PC-3 (cell line): ENCODE measurements around the gene SAMD11. TPM values are rescaled to one million over a fixed set of nuclear protein-coding genes. Genes with fewer than 3 reads are reported as not detected.

Experiments
- ATAC-seq: fragments of 200-7000 bp; cut with Tn5 transposase; 2 replicates; pipeline ENCODE4 v1.9.1; 2020; ENCODE audit warnings: mild to moderate bottlenecking, moderate library complexity
- BruUV-seq: library from RNA; stranded (reverse); fragments of 400-500 nt; replicated peaks from 2 replicates; lab custom pipeline; 2021; lab: Mats Ljungman, UMichigan
- CTCF ChIA-PET: fragments of 300-600 bp; sonication (Branson Sonifier 250); formaldehyde crosslinking; loops from one replicate; lab custom pipeline; 2022; ENCODE audit warnings: antibody characterized with exemption; lab: Charles Lee
- POLR2A ChIA-PET: fragments of 300-600 bp; sonication (Branson Sonifier 250); formaldehyde crosslinking; loops from one replicate; lab custom pipeline; 2022; ENCODE audit warnings: antibody characterized with exemption; ENCODE audit not compliant: unreplicated experiment; lab: Charles Lee
- DNase-seq: peaks from one replicate; pipeline ENCODE4 v3.0.0-alpha.2; 2015
- H2AFZ ChIP-seq: fragments of 300-600 bp; sonication (generic); 2 replicates; pipeline ENCODE4 v1.6.0; 2016; ENCODE audit warnings: antibody characterized with exemption, low read length
- H3F3A ChIP-seq: fragments of 300-600 bp; sonication (generic); one replicate; pipeline ENCODE4 v1.6.0; 2017; ENCODE audit warnings: antibody characterized with exemption, low read length, control low read depth, mild to moderate bottlenecking; ENCODE audit not compliant: unreplicated experiment
- H3K27ac ChIP-seq: fragments of 300-600 bp; sonication (generic); 2 replicates; pipeline ENCODE4 v1.5.1; 2016; ENCODE audit warnings: mild to moderate bottlenecking, low read length
- H3K27me3 ChIP-seq: fragments of 300-600 bp; sonication (generic); 2 replicates; pipeline ENCODE4 v1.6.1; 2016; ENCODE audit warnings: low read length, mixed read lengths
- H3K36me3 ChIP-seq: fragments of 300-600 bp; sonication (generic); 2 replicates; pipeline ENCODE4 v1.6.1; 2016; ENCODE audit warnings: low read depth, mixed run types, low read length, mixed read lengths
- H3K4me1 ChIP-seq: fragments of 300-600 bp; sonication (generic); 2 replicates; pipeline ENCODE4 v1.5.1; 2016; ENCODE audit warnings: low read length; ENCODE audit not compliant: insufficient read depth
- H3K4me2 ChIP-seq: fragments of 300-600 bp; sonication (generic); 2 replicates; pipeline ENCODE4 v1.6.0; 2016; ENCODE audit warnings: low read length
- H3K4me3 ChIP-seq: fragments of 300-600 bp; sonication (generic); 2 replicates; pipeline ENCODE4 v1.5.1; 2016; ENCODE audit warnings: mild to moderate bottlenecking, low read length, mixed read lengths
- H3K79me2 ChIP-seq: fragments of 300-600 bp; sonication (generic); 2 replicates; pipeline ENCODE4 v1.6.1; 2017; ENCODE audit warnings: low read length, mixed read lengths
- H3K9ac ChIP-seq: fragments of 300-600 bp; sonication (generic); 2 replicates; pipeline ENCODE4 v1.6.0; 2016; ENCODE audit warnings: mild to moderate bottlenecking, low read length
- H3K9me2 ChIP-seq: fragments of 300-600 bp; sonication (generic); replicated peaks from 2 replicates; pipeline ENCODE4 v1.6.1; 2016; ENCODE audit warnings: mixed run types, low read length, mixed read lengths
- H3K9me3 ChIP-seq: fragments of 300-600 bp; sonication (generic); 2 replicates; pipeline ENCODE4 v1.6.1; 2016; ENCODE audit warnings: low read length, mixed read lengths
- H4K20me1 ChIP-seq: fragments of 300-600 bp; sonication (generic); 2 replicates; pipeline ENCODE4 v1.6.1; 2016; ENCODE audit warnings: low read length, mixed read lengths
- CTCF ChIP-seq: fragments of 300-600 bp; sonication (generic); conservative IDR thresholded peaks from 2 replicates; pipeline ENCODE4 v1.5.1; 2017; ENCODE audit warnings: antibody characterized with exemption, low read depth, mild to moderate bottlenecking, low read length
- EZH2 ChIP-seq: fragments of 300-600 bp; sonication (generic); IDR thresholded peaks from one replicate; pipeline ENCODE4 v1.6.1; 2017; ENCODE audit warnings: antibody characterized with exemption, mild to moderate bottlenecking, low read length; ENCODE audit not compliant: unreplicated experiment
- EZH2phosphoT487 ChIP-seq: fragments of 300-600 bp; sonication (generic); IDR thresholded peaks from 2 replicates; pipeline ENCODE4 v1.6.1; 2018; ENCODE audit warnings: mild to moderate bottlenecking, antibody characterized with exemption, low read length, borderline replicate concordance
- intact Hi-C: fragments of 100-400 bp; cut with micrococcal nuclease; formaldehyde crosslinking; loops from 2 replicates; pipeline ENCODE4 v1.9.0; 2023
- total RNA-seq: library from RNA; depleted of rRNA; stranded (reverse); fragments of >200 nt; gene quantifications from 2 replicates; pipeline ENCODE4 v1.2.3, GENCODE V29; 2014

The SAMD11 gene
- total RNA-seq, 1 experiment from 2014 or later: 5.8 TPM

- Histone ChIP-seq H3K36me3 (no peaks in the 10 kb centered on the region), H4K20me1 (no peaks in the 10 kb centered on the region), H3K27me3 (no peaks in the 10 kb centered on the region), H3F3A (no peaks in the 10 kb centered on the region), H3K4me2 (no peak overlapping the region), H3K4me3 (no peak overlapping the region), H3K9me3 (no peaks in the 10 kb centered on the region), H3K9ac (no peak overlapping the region), H3K9me2 (no peaks in the 10 kb centered on the region), H2AFZ (no peak overlapping the region), H3K27ac (no peak overlapping the region), H3K79me2 (peaks cover 5% of the 10 kb centered on the region), H3K4me1 (peaks cover 18% of the 10 kb centered on the region)
- intact Hi-C loops: no loop called here
- TF ChIP-seq CTCF: no peak
- TF ChIP-seq EZH2: no peak
- no peak for TF ChIP-seq EZH2phosphoT487
- no peak for DNase-seq
- no TSS peak for BruUV-seq
- POLR2A ChIA-PET: no interaction called here
- no peak for ATAC-seq
- CTCF ChIA-PET: no interaction called here
Observed at GRCh38 chr1:972726-973458, 49.2 kb downstream of the SAMD11 start.

- TF ChIP-seq EZH2phosphoT487 (no peak), EZH2 (no peak), CTCF (no peak)
- Histone ChIP-seq H3K9me2 (no peaks in the 10 kb centered on the region), H3K36me3 (no peaks in the 10 kb centered on the region), H3K4me1 (peaks cover 13% of the 10 kb centered on the region), H2AFZ (no peak overlapping the region), H3K27me3 (no peaks in the 10 kb centered on the region), H3K9me3 (no peaks in the 10 kb centered on the region), H3K27ac (no peak overlapping the region), H3K9ac (no peak overlapping the region), H3K4me3 (no peak overlapping the region), H4K20me1 (no peaks in the 10 kb centered on the region), H3F3A (no peaks in the 10 kb centered on the region), H3K4me2 (no peak overlapping the region), H3K79me2 (no peaks in the 10 kb centered on the region)
- CTCF ChIA-PET: no interaction called here
- POLR2A ChIA-PET: no interaction called here
- DNase-seq: no peak
- ATAC-seq: no peak
- no TSS peak for BruUV-seq
- intact Hi-C loops: no loop called here
Observed at GRCh38 chr1:973459-974292, 50.0 kb downstream of the SAMD11 start.

- Histone ChIP-seq H3F3A (no peaks in the 10 kb centered on the region), H3K4me3 (no peak overlapping the region), H3K36me3 (no peaks in the 10 kb centered on the region), H2AFZ (no peak overlapping the region), H3K4me1 (peaks cover 13% of the 10 kb centered on the region), H3K27ac (no peak overlapping the region), H3K9me2 (no peaks in the 10 kb centered on the region), H3K9me3 (no peaks in the 10 kb centered on the region), H3K9ac (no peak overlapping the region), H3K27me3 (no peaks in the 10 kb centered on the region), H3K79me2 (no peaks in the 10 kb centered on the region), H3K4me2 (no peak overlapping the region), H4K20me1 (no peaks in the 10 kb centered on the region)
- BruUV-seq: no TSS peak
- ChIA-PET POLR2A (no interaction called here), CTCF (no interaction called here)
- TF ChIP-seq CTCF: no peak
- TF ChIP-seq EZH2: no peak
- TF ChIP-seq EZH2phosphoT487: no peak
- ATAC-seq (no peak), DNase-seq (no peak)
- intact Hi-C loops: no loop called here
Observed at GRCh38 chr1:974293-974640, 50.5 kb downstream of the SAMD11 start.
